Fibroblast of lung (primary cell): ENCODE measurements around the gene KNTC1. TPM values are rescaled to one million over a fixed set of nuclear protein-coding genes. Genes with fewer than 3 reads are reported as not detected.

Experiments
- DNase-seq, 2 donors: peaks; one replicate each; pipeline versions ENCODE4 v3.0.0 to v3.0.0-alpha.2; 2010; ENCODE audit warnings: low read depth in 2 of 2
- H2AFZ ChIP-seq: 2 replicates; pipeline ENCODE4 v1.5.1; 2012; ENCODE audit warnings: low read length, control low read depth, inconsistent platforms
- H3K27ac ChIP-seq: 2 replicates; pipeline ENCODE4 v1.5.1; 2011; ENCODE audit warnings: low read length, control low read depth; ENCODE audit not compliant: insufficient read depth
- H3K27me3 ChIP-seq: 2 replicates; pipeline ENCODE4 v1.5.1; 2011; ENCODE audit warnings: mild to moderate bottlenecking, low read length; ENCODE audit not compliant: control insufficient read depth, insufficient read depth
- H3K36me3 ChIP-seq: 2 replicates; pipeline ENCODE4 v1.5.1; 2011; ENCODE audit warnings: low read length; ENCODE audit not compliant: control insufficient read depth, insufficient read depth
- H3K4me1 ChIP-seq: 2 replicates; pipeline ENCODE4 v1.5.1; 2011; ENCODE audit warnings: low read length; ENCODE audit not compliant: control insufficient read depth, insufficient read depth; ENCODE audit errors: extremely low read depth
- H3K4me2 ChIP-seq: 2 replicates; pipeline ENCODE4 v1.5.1; 2011; ENCODE audit warnings: low read length, control low read depth; ENCODE audit not compliant: insufficient read depth; ENCODE audit errors: extremely low read depth
- H3K4me3 ChIP-seq, 4 experiments: fragments of 200-600 bp in 1 of 4; sonication (generic) in 1 of 4; replicated peaks in 1 of 4; 2 replicates each; pipeline ENCODE4 v1.5.1; 2011 to 2016; ENCODE audit warnings: low read length in 4 of 4, low read depth in 3 of 4, mild to moderate bottlenecking in 3 of 4, control low read depth in 2 of 4, inconsistent platforms in 1 of 4, mixed read lengths in 1 of 4; ENCODE audit not compliant: insufficient read depth in 1 of 4; ENCODE audit errors: control extremely low read depth in 1 of 4
- H3K79me2 ChIP-seq: 2 replicates; pipeline ENCODE4 v1.5.1; 2012; ENCODE audit warnings: mild to moderate bottlenecking, low read length, inconsistent platforms; ENCODE audit not compliant: control insufficient read depth, insufficient read depth
- H3K9ac ChIP-seq: 2 replicates; pipeline ENCODE4 v1.5.1; 2011; ENCODE audit warnings: mild to moderate bottlenecking, low read length, control low read depth; ENCODE audit not compliant: insufficient read depth
- H3K9me3 ChIP-seq: 2 replicates; pipeline ENCODE4 v1.5.1; 2012; ENCODE audit warnings: low read depth, low read length; ENCODE audit not compliant: control insufficient read depth, insufficient read depth
- H4K20me1 ChIP-seq: 2 replicates; pipeline ENCODE4 v1.5.1; 2011; ENCODE audit warnings: low read length; ENCODE audit not compliant: control insufficient read depth, insufficient read depth; ENCODE audit errors: extremely low read depth
- CTCF ChIP-seq, 2 donors: IDR thresholded peaks in 1 of 2; conservative IDR thresholded peaks in 1 of 2; 1 replicate in 1 of 2; 2 replicates in 1 of 2; pipeline ENCODE4 v1.5.1; 2011 to 2012; ENCODE audit warnings: low read length in 2 of 2, control low read depth in 1 of 2, inconsistent platforms in 1 of 2, low read depth in 1 of 2, mild to moderate bottlenecking in 1 of 2
- EZH2 ChIP-seq: IDR thresholded peaks from 2 replicates; pipeline ENCODE4 v1.5.1; 2012; ENCODE audit warnings: low read length, control low read depth, mild to moderate bottlenecking; ENCODE audit errors: missing control alignments
- polyA plus RNA-seq, 2 donors: library from polyadenylated mRNA; depleted of rRNA in 1 of 2; stranded (reverse) in 1 of 2; unstranded in 1 of 2; fragments of >200 nt; gene quantifications; 2 replicates each; pipeline ENCODE4 v1.2.1, GENCODE V29; 2011 to 2012; ENCODE audit warnings: missing spikeins in 1 of 2
- total RNA-seq: library from RNA; depleted of rRNA; stranded (reverse); fragments of >200 nt; gene quantifications from 2 replicates; pipeline ENCODE4 v1.2.1, GENCODE V29; 2014

Gene KNTC1
- total and polyA plus RNA-seq, 2 donors (not counting 1 experiment from before 2014, with no cell fraction given): 11.0 to 14.4 TPM

GRCh38 chr12:122517877-122518276, 9.2 kb upstream of the KNTC1 start:
- DNase-seq: peak; percentile 96 to 99
- no peak overlapping the region for H3K9ac ChIP-seq
- peaks cover 7% of the 10 kb centered on the region for H4K20me1 ChIP-seq
- no peak for TF ChIP-seq CTCF (conservative IDR thresholded peaks at IDR 0.05 in 1 of 2, IDR thresholded peaks at IDR 0.05 in 1 of 2; ENCODE audit: low read depth in 1 of 2, low read length in 2 of 2)
- TF ChIP-seq EZH2: no peak
- no peak overlapping the region for H2AFZ ChIP-seq
- H3K4me3 ChIP-seq: no peak overlapping the region
- H3K79me2 ChIP-seq: peaks cover 79% of the 10 kb centered on the region
- peaks cover 5% of the 10 kb centered on the region for H3K4me1 ChIP-seq
- peaks cover 32% of the 10 kb centered on the region for H3K36me3 ChIP-seq
- H3K4me2 ChIP-seq: no peak overlapping the region
- no peaks in the 10 kb centered on the region for H3K27me3 ChIP-seq
- no peaks in the 10 kb centered on the region for H3K9me3 ChIP-seq
- H3K27ac ChIP-seq: peak overlapping the region; percentile 52

- Histone ChIP-seq H3K4me2 (peak overlapping the region; percentile 18), H3K4me1 (peaks cover 5% of the 10 kb centered on the region), H3K4me3 (no peak overlapping the region), H3K9me3 (no peaks in the 10 kb centered on the region), H3K79me2 (peaks cover 85% of the 10 kb centered on the region), H3K9ac (no peak overlapping the region), H4K20me1 (peaks cover 12% of the 10 kb centered on the region), H3K27ac (peak overlapping the region; percentile 20), H3K36me3 (peaks cover 28% of the 10 kb centered on the region), H3K27me3 (no peaks in the 10 kb centered on the region), H2AFZ (no peak overlapping the region)
- DNase-seq: no peak
- no peak for TF ChIP-seq CTCF (conservative IDR thresholded peaks at IDR 0.05 in 1 of 2, IDR thresholded peaks at IDR 0.05 in 1 of 2; ENCODE audit: low read depth in 1 of 2, low read length in 2 of 2)
- TF ChIP-seq EZH2: no peak
These were observed 8.1 kb upstream of the KNTC1 start for GRCh38 chr12:122518908-122519307.

GRCh38 chr12:122519418-122519817, 7.6 kb upstream of the KNTC1 start:
- TF ChIP-seq CTCF (conservative IDR thresholded peaks at IDR 0.05 in 1 of 2, IDR thresholded peaks at IDR 0.05 in 1 of 2; ENCODE audit: low read depth in 1 of 2, low read length in 2 of 2): no peak
- TF ChIP-seq EZH2: no peak
- Histone ChIP-seq H2AFZ (no peak overlapping the region), H3K4me3 (no peak overlapping the region), H3K9ac (no peak overlapping the region), H3K4me2 (no peak overlapping the region), H3K27me3 (no peaks in the 10 kb centered on the region), H3K9me3 (no peaks in the 10 kb centered on the region), H3K79me2 (peaks cover 88% of the 10 kb centered on the region), H3K27ac (no peak overlapping the region), H3K4me1 (peaks cover 5% of the 10 kb centered on the region), H3K36me3 (peaks cover 28% of the 10 kb centered on the region), H4K20me1 (peaks cover 17% of the 10 kb centered on the region)
- DNase-seq: no peak
